ENCODE results near the gene MFF.

DNA sequence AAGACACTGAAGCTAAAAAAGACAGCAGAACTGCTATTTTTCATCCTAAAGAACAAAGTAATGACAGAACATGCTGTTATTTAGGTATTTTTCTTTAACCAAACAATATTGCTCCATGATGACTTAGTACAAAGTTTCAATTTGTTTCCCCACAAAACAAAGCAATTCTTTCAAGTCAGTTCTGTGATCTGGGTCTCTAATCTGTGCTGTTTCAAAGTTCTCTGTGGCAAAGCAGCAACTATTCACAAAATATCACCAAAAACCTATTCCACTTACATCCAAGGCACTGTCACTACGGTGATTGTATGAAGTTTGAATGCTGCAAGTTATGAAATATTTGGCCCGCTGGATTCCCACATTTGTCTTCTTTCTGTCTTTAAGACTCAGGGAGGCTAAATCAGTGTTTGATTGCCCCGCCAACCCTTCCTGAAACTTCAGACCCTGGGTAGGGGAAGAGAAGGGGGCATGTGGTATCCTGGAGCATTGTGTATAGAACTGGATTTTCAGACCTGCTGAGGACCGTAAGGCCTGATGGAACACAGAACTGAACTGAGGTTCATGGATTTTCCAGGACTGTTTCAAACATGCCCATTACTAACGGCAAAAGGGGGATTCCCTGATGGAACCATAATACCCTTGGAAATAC, 13.1 kb upstream of the MFF start:
- TF ChIP-seq, protein P1, sequence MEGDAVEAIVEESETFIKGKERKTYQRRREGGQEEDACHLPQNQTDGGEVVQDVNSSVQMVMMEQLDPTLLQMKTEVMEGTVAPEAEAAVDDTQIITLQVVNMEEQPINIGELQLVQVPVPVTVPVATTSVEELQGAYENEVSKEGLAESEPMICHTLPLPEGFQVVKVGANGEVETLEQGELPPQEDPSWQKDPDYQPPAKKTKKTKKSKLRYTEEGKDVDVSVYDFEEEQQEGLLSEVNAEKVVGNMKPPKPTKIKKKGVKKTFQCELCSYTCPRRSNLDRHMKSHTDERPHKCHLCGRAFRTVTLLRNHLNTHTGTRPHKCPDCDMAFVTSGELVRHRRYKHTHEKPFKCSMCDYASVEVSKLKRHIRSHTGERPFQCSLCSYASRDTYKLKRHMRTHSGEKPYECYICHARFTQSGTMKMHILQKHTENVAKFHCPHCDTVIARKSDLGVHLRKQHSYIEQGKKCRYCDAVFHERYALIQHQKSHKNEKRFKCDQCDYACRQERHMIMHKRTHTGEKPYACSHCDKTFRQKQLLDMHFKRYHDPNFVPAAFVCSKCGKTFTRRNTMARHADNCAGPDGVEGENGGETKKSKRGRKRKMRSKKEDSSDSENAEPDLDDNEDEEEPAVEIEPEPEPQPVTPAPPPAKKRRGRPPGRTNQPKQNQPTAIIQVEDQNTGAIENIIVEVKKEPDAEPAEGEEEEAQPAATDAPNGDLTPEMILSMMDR (IDR thresholded peaks at IDR 0.05 in 2 of 3, conservative IDR thresholded peaks at IDR 0.05 in 1 of 3; ENCODE audit: borderline replicate concordance in 1 of 3, insufficient read depth in 1 of 3, low read depth in 2 of 3, low read length in 2 of 3), result no peak
- no peak for TF ChIP-seq POLR2AphosphoS5 (IDR thresholded peaks at IDR 0.05; ENCODE audit: low read depth, low read length)
- no peak for TF ChIP-seq POLR2A (IDR thresholded peaks at IDR 0.05; ENCODE audit: borderline replicate concordance, extremely low read depth, insufficient read depth, insufficient read length)
- TF ChIP-seq TCF7L2 (IDR thresholded peaks at IDR 0.05; ENCODE audit: borderline replicate concordance, extremely low read depth, insufficient read depth, insufficient read length), result no peak
- no peak for TF ChIP-seq CEBPB (IDR thresholded peaks at IDR 0.05; ENCODE audit: low read depth)
- TF ChIP-seq RAD21 (IDR thresholded peaks at IDR 0.05; ENCODE audit: low read depth), result no peak
- TF ChIP-seq, protein P2, sequence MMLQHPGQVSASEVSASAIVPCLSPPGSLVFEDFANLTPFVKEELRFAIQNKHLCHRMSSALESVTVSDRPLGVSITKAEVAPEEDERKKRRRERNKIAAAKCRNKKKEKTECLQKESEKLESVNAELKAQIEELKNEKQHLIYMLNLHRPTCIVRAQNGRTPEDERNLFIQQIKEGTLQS (IDR thresholded peaks at IDR 0.05), result no peak
- TF ChIP-seq, protein P3, sequence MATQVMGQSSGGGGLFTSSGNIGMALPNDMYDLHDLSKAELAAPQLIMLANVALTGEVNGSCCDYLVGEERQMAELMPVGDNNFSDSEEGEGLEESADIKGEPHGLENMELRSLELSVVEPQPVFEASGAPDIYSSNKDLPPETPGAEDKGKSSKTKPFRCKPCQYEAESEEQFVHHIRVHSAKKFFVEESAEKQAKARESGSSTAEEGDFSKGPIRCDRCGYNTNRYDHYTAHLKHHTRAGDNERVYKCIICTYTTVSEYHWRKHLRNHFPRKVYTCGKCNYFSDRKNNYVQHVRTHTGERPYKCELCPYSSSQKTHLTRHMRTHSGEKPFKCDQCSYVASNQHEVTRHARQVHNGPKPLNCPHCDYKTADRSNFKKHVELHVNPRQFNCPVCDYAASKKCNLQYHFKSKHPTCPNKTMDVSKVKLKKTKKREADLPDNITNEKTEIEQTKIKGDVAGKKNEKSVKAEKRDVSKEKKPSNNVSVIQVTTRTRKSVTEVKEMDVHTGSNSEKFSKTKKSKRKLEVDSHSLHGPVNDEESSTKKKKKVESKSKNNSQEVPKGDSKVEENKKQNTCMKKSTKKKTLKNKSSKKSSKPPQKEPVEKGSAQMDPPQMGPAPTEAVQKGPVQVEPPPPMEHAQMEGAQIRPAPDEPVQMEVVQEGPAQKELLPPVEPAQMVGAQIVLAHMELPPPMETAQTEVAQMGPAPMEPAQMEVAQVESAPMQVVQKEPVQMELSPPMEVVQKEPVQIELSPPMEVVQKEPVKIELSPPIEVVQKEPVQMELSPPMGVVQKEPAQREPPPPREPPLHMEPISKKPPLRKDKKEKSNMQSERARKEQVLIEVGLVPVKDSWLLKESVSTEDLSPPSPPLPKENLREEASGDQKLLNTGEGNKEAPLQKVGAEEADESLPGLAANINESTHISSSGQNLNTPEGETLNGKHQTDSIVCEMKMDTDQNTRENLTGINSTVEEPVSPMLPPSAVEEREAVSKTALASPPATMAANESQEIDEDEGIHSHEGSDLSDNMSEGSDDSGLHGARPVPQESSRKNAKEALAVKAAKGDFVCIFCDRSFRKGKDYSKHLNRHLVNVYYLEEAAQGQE (IDR thresholded peaks at IDR 0.05; ENCODE audit: low read depth), result no peak
- TF ChIP-seq EZH2 (IDR thresholded peaks at IDR 0.05), result no peak
- TF ChIP-seq, protein P4, sequence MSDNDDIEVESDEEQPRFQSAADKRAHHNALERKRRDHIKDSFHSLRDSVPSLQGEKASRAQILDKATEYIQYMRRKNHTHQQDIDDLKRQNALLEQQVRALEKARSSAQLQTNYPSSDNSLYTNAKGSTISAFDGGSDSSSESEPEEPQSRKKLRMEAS (IDR thresholded peaks at IDR 0.05), result no peak
- no peak for TF ChIP-seq SP1 (IDR thresholded peaks at IDR 0.05; ENCODE audit: low read depth)

All from HCT116 (cell line).